GM19240 (cell line): ENCODE results near the gene NEO1.

Experiments used
- DNase-seq: peaks from one replicate; pipeline ENCODE4 v3.0.0; 2011; ENCODE audit warnings: low spot score; ENCODE audit not compliant: insufficient read length

Gene NEO1

GRCh38 chr15:73030122-73030679, 22.1 kb upstream of the NEO1 start:
- no peak for DNase-seq

GRCh38 chr15:73031648-73032047, 20.6 kb upstream of the NEO1 start:
- no peak for DNase-seq

- DNase-seq, result no peak
Observed at GRCh38 chr15:73033611-73034010, 18.7 kb upstream of the NEO1 start.

- DNase-seq, result no peak
Observed at GRCh38 chr15:73034221-73034620, 18.0 kb upstream of the NEO1 start.

- DNase-seq, result no peak
Observed at GRCh38 chr15:73035221-73035620, 17.0 kb upstream of the NEO1 start.

GRCh38 chr15:73038220-73038619, 14.0 kb upstream of the NEO1 start:
- DNase-seq, result no peak

- DNase-seq, result no peak
Observed at GRCh38 chr15:73046073-73046472, 6.2 kb upstream of the NEO1 start.

- no peak for DNase-seq
Observed at GRCh38 chr15:73047882-73048281, 4.4 kb upstream of the NEO1 start.

- DNase-seq, result no peak
Observed at GRCh38 chr15:73048624-73049295, 3.5 kb upstream of the NEO1 start.

GRCh38 chr15:73049564-73050215, 2.6 kb upstream of the NEO1 start:
- DNase-seq, result no peak

- DNase-seq, result no peak
Observed at GRCh38 chr15:73050561-73051295, 1.5 kb upstream of the NEO1 start.

- no peak for DNase-seq
Observed at GRCh38 chr15:73051391-73051806, 864 bp upstream of the NEO1 start.

GRCh38 chr15:73052653-73053397, 562 bp downstream of the NEO1 start:
- no peak for DNase-seq

- no peak for DNase-seq
Observed at GRCh38 chr15:73053398-73053723, 1.1 kb downstream of the NEO1 start.

- DNase-seq, result no peak
Observed at GRCh38 chr15:73054417-73054953, 2.2 kb downstream of the NEO1 start.

GRCh38 chr15:73056460-73056859, 4.2 kb downstream of the NEO1 start:
- DNase-seq, result no peak

- no peak for DNase-seq
Observed at GRCh38 chr15:73058437-73058836, 6.2 kb downstream of the NEO1 start.

GRCh38 chr15:73065114-73065513, 12.9 kb downstream of the NEO1 start:
- DNase-seq, result no peak

- DNase-seq, result no peak
Observed at GRCh38 chr15:73069109-73069508, 16.8 kb downstream of the NEO1 start.

GRCh38 chr15:73072894-73073293, 20.6 kb downstream of the NEO1 start:
- DNase-seq, result no peak

GRCh38 chr15:73074241-73074640, 22.0 kb downstream of the NEO1 start:
- DNase-seq, result no peak
